CD4-positive, alpha-beta T cell (primary cell): Measurements from ENCODE around the gene GPX2. TPM values are rescaled to one million over a fixed set of nuclear protein-coding genes. Genes with fewer than 3 reads are reported as not detected.
A peak's percentile ranks its signal among the peaks of the same experiment; 100 is the strongest.
"Not testable (repeated sequence)": the region's sequence is repeated elsewhere in the genome, so short reads cannot be mapped to it uniquely, and the experiment has no call there.

Experiments
- ATAC-seq: fragments of 200-7000 bp; cut with Tn5 transposase; one replicate; pipeline ENCODE4 v1.10.0; 2022; ENCODE audit warnings: mild to moderate bottlenecking; ENCODE audit not compliant: poor library complexity
- CTCF ChIA-PET: fragments of 350-600 bp; sonication (Branson Sonifier 250); formaldehyde crosslinking; loops from one replicate; lab custom pipeline; 2021; ENCODE audit warnings: antibody characterized with exemption, inconsistent platforms; lab: Charles Lee
- POLR2A ChIA-PET: fragments of 350-600 bp; sonication (Branson Sonifier 250); formaldehyde crosslinking; loops from one replicate; lab custom pipeline; 2021; ENCODE audit warnings: antibody characterized with exemption, inconsistent platforms; lab: Charles Lee
- DNase-seq, 14 experiments: peaks; one replicate each; pipeline ENCODE4 v3.0.0-alpha.2; 2013 to 2020; ENCODE audit warnings: mixed read lengths in 2 of 14
- H3K27ac ChIP-seq, 2 donors: one replicate each; pipeline versions ENCODE4 v1.5.1 to v1.7.0; 2013; ENCODE audit warnings: low read length in 2 of 2, low read depth in 1 of 2, mild to moderate bottlenecking in 1 of 2
- H3K27me3 ChIP-seq, 2 experiments: 1 replicate in 1 of 2; 2 replicates in 1 of 2; pipeline versions ENCODE4 v1.6.1 to v1.7.0; 2013; ENCODE audit warnings: low read length in 2 of 2, control low read depth in 1 of 2, mild to moderate bottlenecking in 1 of 2, moderate library complexity in 1 of 2; ENCODE audit not compliant: insufficient read depth in 2 of 2, control insufficient read depth in 1 of 2
- H3K36me3 ChIP-seq: one replicate; pipeline ENCODE4 v1.6.1; 2013; ENCODE audit warnings: low read length, control low read depth; ENCODE audit not compliant: insufficient read depth
- H3K4me1 ChIP-seq: one replicate; pipeline ENCODE4 v1.6.1; 2013; ENCODE audit warnings: low read length, control low read depth; ENCODE audit not compliant: insufficient read depth
- H3K4me3 ChIP-seq: one replicate; pipeline ENCODE4 v1.5.1; 2013; ENCODE audit warnings: mild to moderate bottlenecking, low read length, moderate library complexity
- H3K9me3 ChIP-seq, 2 experiments: 1 replicate in 1 of 2; 2 replicates in 1 of 2; pipeline versions ENCODE4 v1.6.1 to v1.7.0; 2013; ENCODE audit warnings: low read length in 2 of 2, mild to moderate bottlenecking in 2 of 2, control low read depth in 1 of 2, moderate library complexity in 1 of 2; ENCODE audit not compliant: control insufficient read depth in 1 of 2, insufficient read depth in 1 of 2
- H3K27ac Mint-ChIP-seq: one replicate; pipeline ENCODE4 v1.8.0; 2020; ENCODE audit warnings: mixed read lengths
- H3K27me3 Mint-ChIP-seq: one replicate; pipeline ENCODE4 v1.8.0; 2021; ENCODE audit warnings: mixed read lengths
- H3K36me3 Mint-ChIP-seq: one replicate; pipeline ENCODE4 v1.8.0; 2021; ENCODE audit warnings: low read depth, mixed read lengths
- H3K4me1 Mint-ChIP-seq: one replicate; pipeline ENCODE4 v1.8.0; 2021; ENCODE audit warnings: low read depth, mixed read lengths
- H3K4me3 Mint-ChIP-seq: one replicate; pipeline ENCODE4 v1.8.0; 2020; ENCODE audit warnings: mild to moderate bottlenecking, mixed read lengths
- H3K9me3 Mint-ChIP-seq: one replicate; pipeline ENCODE4 v1.8.0; 2020; ENCODE audit warnings: mixed read lengths
- CTCF ChIP-seq: fragments of 200-600 bp; IDR thresholded peaks from one replicate; pipeline ENCODE4 v1.8.0; 2022; ENCODE audit warnings: antibody characterized with exemption, mild to moderate bottlenecking
- intact Hi-C, 2 experiments: fragments of 100-400 bp; cut with DNase I in 1 of 2; cut with micrococcal nuclease in 1 of 2; formaldehyde crosslinking; loops; one replicate each; pipeline versions ENCODE4 v1.15.1 to v1.9.0; 2023 to 2025; cut with DNase I, micrococcal nuclease
- total RNA-seq, 174 experiments: library from RNA in 2 of 174; stranded (reverse) in 2 of 174; gene quantifications; one replicate each; pipeline ENCODE4 v1.2.3 and lab custom pipeline; 2021 to 2026

Gene GPX2
- total RNA-seq, 2 experiments from 2014 or later, result not detected

- Mint-ChIP-seq H3K4me3 (peak overlapping the region; percentile 93), H3K27me3 (no peaks in the 10 kb centered on the region), H3K36me3 (peaks cover 52% of the 10 kb centered on the region), H3K9me3 (no peaks in the 10 kb centered on the region), H3K27ac (peak overlapping the region; percentile 88), H3K4me1 (peaks cover 63% of the 10 kb centered on the region)
- H3K4me1 ChIP-seq, result peaks cover 37% of the 10 kb centered on the region
- intact Hi-C loops, result loop anchor here in 1 of 2 experiments (2.0 to 10.0 kb wide), 6 partner anchors 14 to 1590 kb away; partner anchors contain the start of genes FNTB, GPHN, HSPA2 and MAX
- peak overlapping the region; percentile 86 for H3K4me3 ChIP-seq
- DNase-seq, result no peak
- CTCF ChIA-PET, result interaction anchor here (0.8 to 1.4 kb wide), 3 partner anchors 8 to 23 kb away, joined by 3 read pairs; no protein-coding TSS in a partner anchor
- peak overlapping the region; percentile 99 for H3K27ac ChIP-seq
- POLR2A ChIA-PET, result interaction anchor here (0.6 to 5.8 kb wide), 26 partner anchors 11 to 527 kb away, joined by 3 to 132 read pairs (median 5); partner anchors contain the start of genes FNTB, GPX2, HSPA2 and MTHFD1
- no peaks in the 10 kb centered on the region for H3K36me3 ChIP-seq
- no peak for TF ChIP-seq CTCF
- no peaks in the 10 kb centered on the region for H3K27me3 ChIP-seq
- no peak for ATAC-seq
- H3K9me3 ChIP-seq, result no peaks in the 10 kb centered on the region
Observed at GRCh38 chr14:64915029-64915424, 27.5 kb downstream of the GPX2 start.

- Mint-ChIP-seq H3K27me3 (no peaks in the 10 kb centered on the region), H3K4me3 (peak within 1 kb of the TSS; percentile 93), H3K36me3 (peaks cover 46% of the 10 kb centered on the region), H3K4me1 (peaks cover 57% of the 10 kb centered on the region), H3K27ac (peak within 1 kb of the TSS; percentile 88), H3K9me3 (no peaks in the 10 kb centered on the region)
- ChIA-PET CTCF (interaction anchor here (0.8 to 1.4 kb wide), 3 partner anchors 9 to 23 kb away, joined by 3 read pairs; no protein-coding TSS in a partner anchor), POLR2A (interaction anchor here (0.6 to 5.8 kb wide), 26 partner anchors 12 to 527 kb away, joined by 3 to 132 read pairs (median 5); partner anchors contain the start of genes FNTB, GPX2, HSPA2 and MTHFD1)
- H3K9me3 ChIP-seq, result no peaks in the 10 kb centered on the region
- DNase-seq (peak; percentile 94 to 99 (median 96)), ATAC-seq (peak; percentile 95)
- H3K36me3 ChIP-seq, result no peaks in the 10 kb centered on the region
- peak within 1 kb of the TSS; percentile 99 for H3K27ac ChIP-seq
- peaks cover 34% of the 10 kb centered on the region for H3K4me1 ChIP-seq
- TF ChIP-seq CTCF, result no peak
- H3K4me3 ChIP-seq, result peak within 1 kb of the TSS; percentile 86
- intact Hi-C loops, result loop anchor here (1.0 to 10.0 kb wide), 7 partner anchors 14 to 1590 kb away; partner anchors contain the start of genes FNTB (in 1 of the 2), GPHN (in 1 of the 2), HSPA2 (in 1 of the 2) and MAX (in 1 of the 2)
- H3K27me3 ChIP-seq, result peaks cover 0 to under 1% of the 10 kb centered on the region in 2 experiments
Observed at GRCh38 chr14:64914237-64915028, 28.1 kb downstream of the GPX2 start, which contains the start of gene CHURC1. Gene CHURC1, plus strand, starts transcription at chr14:64914455. Its CDS starts 41 bp downstream, at chr14:64914496.

- CTCF ChIA-PET, H3K27me3 ChIP-seq: not testable (repeated sequence)
- peak overlapping the region in 1 of 2 donors; percentile 99 for H3K27ac ChIP-seq
Observed at GRCh38 chr14:64913477-64913876, 29.1 kb downstream of the GPX2 start.

More at GRCh38 chr14:64913477-64913876, 29.1 kb downstream of the GPX2 start:
- H3K4me3 ChIP-seq, DNase-seq, H3K27me3 Mint-ChIP-seq, H3K36me3 ChIP-seq, H3K9me3 Mint-ChIP-seq, H3K9me3 ChIP-seq, ATAC-seq: not testable (repeated sequence)
- intact Hi-C loops, result loop anchor here in 1 of 2 experiments (10.0 kb wide), 4 partner anchors 71 to 1591 kb away; partner anchors contain the start of genes FNTB, GPHN, HSPA2 and PPP1R36
- Mint-ChIP-seq H3K27ac (peak overlapping the region; percentile 88), H3K4me1 (peaks cover 50% of the 10 kb centered on the region), H3K4me3 (peak overlapping the region; percentile 93), H3K36me3 (peaks cover 40% of the 10 kb centered on the region)
- peaks cover 31% of the 10 kb centered on the region for H3K4me1 ChIP-seq
- POLR2A ChIA-PET, result interaction anchor here (1.5 to 5.8 kb wide), 7 partner anchors 13 to 373 kb away, joined by 4 to 132 read pairs (median 9); partner anchors contain the start of gene HSPA2
